HG03039 (cell line): Measurements from ENCODE around the gene ORC6.

Experiments used
- ATAC-seq: cut with Tn5 transposase; IDR thresholded peaks from one replicate; pipeline ENCODE4 v1.9.1; 2021; ENCODE audit warnings: mild to moderate bottlenecking, moderate library complexity; ENCODE audit not compliant: unreplicated experiment

The ORC6 gene

GRCh38 chr16:46730801-46731690 lies 41.6 kb downstream of the ORC6 start:
- no peak for ATAC-seq

- no peak for ATAC-seq
Measured at GRCh38 chr16:46731691-46732555, 42.5 kb downstream of the ORC6 start.

GRCh38 chr16:46732561-46732960 lies 43.1 kb downstream of the ORC6 start:
- no peak for ATAC-seq

- ATAC-seq: no peak
Measured at GRCh38 chr16:46733319-46733830, 43.9 kb downstream of the ORC6 start.

- ATAC-seq: no peak
Measured at GRCh38 chr16:46736695-46737094, 47.2 kb downstream of the ORC6 start.

GRCh38 chr16:46737621-46738214 lies 48.3 kb downstream of the ORC6 start:
- no peak for ATAC-seq

GRCh38 chr16:46739934-46740333 lies 50.5 kb downstream of the ORC6 start:
- ATAC-seq: no peak

- no peak for ATAC-seq
Measured at GRCh38 chr16:46743232-46743719, 53.8 kb downstream of the ORC6 start.

- no peak for ATAC-seq
Measured at GRCh38 chr16:46745617-46746016, 56.2 kb downstream of the ORC6 start.

GRCh38 chr16:46746821-46747776 lies 57.6 kb downstream of the ORC6 start:
- no peak for ATAC-seq
